HepG2 (cell line): ENCODE measurements around the gene S100A13.

ENCODE experiments used
- ARNT ChIP-seq: fragments of 450-650 bp; IDR thresholded peaks from 2 replicates; pipeline ENCODE4 v1.6.1; 2017
- CTCF ChIP-seq: sonication (generic); formaldehyde crosslinking; IDR thresholded peaks from 2 replicates; pipeline ENCODE4 v1.5.0; 2020; ENCODE audit warnings: mild to moderate bottlenecking, missing genetic modification reagents, moderate library complexity
- HDAC1 ChIP-seq: sonication (generic); formaldehyde crosslinking; IDR thresholded peaks from 2 replicates; pipeline ENCODE4 v1.5.1; 2020; ENCODE audit warnings: mild to moderate bottlenecking, missing genetic modification reagents
- TF ChIP-seq, protein P1 (sequence below): sonication (generic); formaldehyde crosslinking; IDR thresholded peaks from 2 replicates; pipeline ENCODE4 v1.8.1; 2023; ENCODE audit warnings: missing genetic modification reagents, inconsistent platforms, borderline replicate concordance

GRCh38 chr1:153623101-153623500 is 4.2 kb downstream of the S100A13 start:
- TF ChIP-seq ARNT (no peak), CTCF (CRISPR knock-in tag) (no peak), HDAC1 (CRISPR knock-in tag) (no peak)
- TF ChIP-seq, protein P1, sequence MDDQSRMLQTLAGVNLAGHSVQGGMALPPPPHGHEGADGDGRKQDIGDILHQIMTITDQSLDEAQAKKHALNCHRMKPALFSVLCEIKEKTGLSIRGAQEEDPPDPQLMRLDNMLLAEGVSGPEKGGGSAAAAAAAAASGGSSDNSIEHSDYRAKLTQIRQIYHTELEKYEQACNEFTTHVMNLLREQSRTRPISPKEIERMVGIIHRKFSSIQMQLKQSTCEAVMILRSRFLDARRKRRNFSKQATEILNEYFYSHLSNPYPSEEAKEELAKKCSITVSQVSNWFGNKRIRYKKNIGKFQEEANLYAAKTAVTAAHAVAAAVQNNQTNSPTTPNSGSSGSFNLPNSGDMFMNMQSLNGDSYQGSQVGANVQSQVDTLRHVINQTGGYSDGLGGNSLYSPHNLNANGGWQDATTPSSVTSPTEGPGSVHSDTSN: no peak
